H1 (cell line): ENCODE results near the gene BTBD7. TPM values are rescaled to one million over a fixed set of nuclear protein-coding genes. Genes with fewer than 3 reads are reported as not detected.

ENCODE experiments used
- CTCF ChIA-PET: fragments of 300-600 bp; sonication (Branson Sonifier 250); formaldehyde crosslinking; loops from one replicate; lab custom pipeline; 2021; ENCODE audit not compliant: partially characterized antibody; lab: Charles Lee
- POLR2A ChIA-PET: fragments of 300-600 bp; sonication (Branson Sonifier 250); formaldehyde crosslinking; loops from one replicate; lab custom pipeline; 2021; ENCODE audit warnings: inconsistent platforms; ENCODE audit not compliant: partially characterized antibody; lab: Charles Lee
- DNase-seq, 2 experiments: peaks; one replicate each; pipeline versions ENCODE4 v3.0.0 to v3.0.0-alpha.2; 2010 to 2022; ENCODE audit warnings: low spot score in 2 of 2, low read depth in 1 of 2, mixed read lengths in 1 of 2
- FAIRE-seq: peaks from 2 replicates; lab custom pipeline; 2011; peaks lifted over from hg19 to GRCh38; lab: Jason Lieb, UNC
- H2AFZ ChIP-seq: 2 replicates; pipeline ENCODE4 v1.8.1; 2012; ENCODE audit warnings: low read length, inconsistent platforms
- H2AK5ac ChIP-seq: 2 replicates; pipeline ENCODE4 v1.6.1; 2013; ENCODE audit warnings: low read depth, low read length
- H2BK120ac ChIP-seq: replicated peaks from 2 replicates; pipeline ENCODE3; 2013; ENCODE audit warnings: low read depth, low read length, inconsistent platforms
- H2BK12ac ChIP-seq: 2 replicates; pipeline ENCODE4 v1.6.1; 2013; ENCODE audit warnings: low read depth, low read length
- H2BK15ac ChIP-seq: 2 replicates; pipeline ENCODE4 v1.6.1; 2013; ENCODE audit warnings: low read length
- H2BK20ac ChIP-seq: 2 replicates; pipeline ENCODE4 v1.6.1; 2013; ENCODE audit warnings: low read length
- H2BK5ac ChIP-seq: 2 replicates; pipeline ENCODE4 v1.6.1; 2013; ENCODE audit warnings: low read depth, low read length
- H3K14ac ChIP-seq: 2 replicates; pipeline ENCODE4 v1.6.1; 2013; ENCODE audit warnings: inconsistent platforms; ENCODE audit not compliant: insufficient read length
- H3K18ac ChIP-seq: 2 replicates; pipeline ENCODE4 v1.6.1; 2013; ENCODE audit warnings: low read length; ENCODE audit errors: extremely low read depth
- H3K23ac ChIP-seq: 2 replicates; pipeline ENCODE4 v1.6.1; 2013; ENCODE audit warnings: inconsistent platforms; ENCODE audit not compliant: insufficient read length
- H3K23me2 ChIP-seq: 2 replicates; pipeline ENCODE4 v1.6.1; 2013; ENCODE audit warnings: low read depth, low read length
- H3K27ac ChIP-seq: 2 replicates; pipeline ENCODE4 v1.6.1; 2011; ENCODE audit warnings: low read depth, low read length, inconsistent platforms
- H3K27me3 ChIP-seq, 4 experiments: replicated peaks in 1 of 4; 1 replicate in 1 of 4; 2 replicates in 3 of 4; pipeline versions ENCODE4 v1.6.1 to v1.8.1; 2011 to 2013; ENCODE audit warnings: low read length in 3 of 4, mild to moderate bottlenecking in 3 of 4, inconsistent platforms in 2 of 4, mixed read lengths in 2 of 4, moderate library complexity in 1 of 4; ENCODE audit not compliant: control insufficient read depth in 3 of 4, insufficient read depth in 3 of 4; ENCODE audit errors: extremely low read depth in 1 of 4
- H3K36me3 ChIP-seq, 4 experiments: 2 replicates each; pipeline versions ENCODE4 v1.6.1 to v1.8.1; 2011 to 2013; ENCODE audit warnings: mild to moderate bottlenecking in 4 of 4, low read length in 3 of 4, moderate library complexity in 2 of 4, control low read depth in 1 of 4, inconsistent platforms in 1 of 4; ENCODE audit not compliant: insufficient read depth in 4 of 4, control insufficient read depth in 2 of 4
- H3K4ac ChIP-seq: replicated peaks from 2 replicates; pipeline ENCODE3; 2013; ENCODE audit warnings: low read length, low read depth, mixed read lengths, inconsistent platforms; ENCODE audit not compliant: insufficient read length
- H3K4me1 ChIP-seq, 4 experiments: replicated peaks in 1 of 4; 1 replicate in 1 of 4; 2 replicates in 3 of 4; pipeline versions ENCODE4 v1.6.1 to v1.8.1; 2011 to 2013; ENCODE audit warnings: low read length in 3 of 4, inconsistent platforms in 2 of 4, mixed read lengths in 1 of 4; ENCODE audit not compliant: insufficient read depth in 4 of 4, control insufficient read depth in 3 of 4
- H3K4me2 ChIP-seq, 2 experiments: 2 replicates each; pipeline versions ENCODE4 v1.6.1 to v1.8.1; 2011 to 2013; ENCODE audit warnings: low read depth in 2 of 2, low read length in 2 of 2, control low read depth in 1 of 2, inconsistent platforms in 1 of 2, mild to moderate bottlenecking in 1 of 2; ENCODE audit not compliant: insufficient read depth in 1 of 2
- H3K4me3 ChIP-seq, 4 experiments: fragments of 200-600, 300-600 bp in 1 of 4; sonication (generic), shearing (Covaris generic), sonication (Bioruptor Twin) in 1 of 4; 2 replicates each; pipeline versions ENCODE4 v1.5.1 to v1.8.1; 2011 to 2016; ENCODE audit warnings: low read length in 4 of 4, low read depth in 3 of 4, control low read depth in 2 of 4, inconsistent platforms in 2 of 4, mild to moderate bottlenecking in 2 of 4, mixed read lengths in 1 of 4, moderate library complexity in 1 of 4; ENCODE audit not compliant: insufficient read depth in 2 of 4; ENCODE audit errors: extremely low read depth in 1 of 4
- H3K56ac ChIP-seq: replicated peaks from 2 replicates; pipeline ENCODE3; 2013; ENCODE audit warnings: low read depth, mild to moderate bottlenecking, mixed read lengths, low read length, inconsistent platforms; ENCODE audit not compliant: insufficient read length
- H3K79me1 ChIP-seq: 2 replicates; pipeline ENCODE4 v1.6.1; 2013; ENCODE audit warnings: low read depth, low read length, control low read depth
- H3K79me2 ChIP-seq, 2 experiments: 2 replicates each; pipeline versions ENCODE4 v1.6.1 to v1.8.1; 2012 to 2013; ENCODE audit warnings: low read length in 2 of 2, mild to moderate bottlenecking in 2 of 2, inconsistent platforms in 1 of 2; ENCODE audit not compliant: insufficient read depth in 2 of 2, control insufficient read depth in 1 of 2
- H3K9ac ChIP-seq, 4 experiments: replicated peaks in 1 of 4; 1 replicate in 1 of 4; 2 replicates in 3 of 4; pipeline versions ENCODE4 v1.6.1 to v1.8.1; 2011 to 2013; ENCODE audit warnings: low read depth in 3 of 4, low read length in 3 of 4, control low read depth in 2 of 4, mild to moderate bottlenecking in 2 of 4, moderate library complexity in 2 of 4, inconsistent platforms in 1 of 4; ENCODE audit errors: extremely low read depth in 1 of 4
- H3K9me3 ChIP-seq, 2 experiments: 2 replicates each; pipeline versions ENCODE4 v1.6.1 to v1.8.1; 2012 to 2013; ENCODE audit warnings: mild to moderate bottlenecking in 2 of 2, moderate library complexity in 2 of 2, control low read depth in 1 of 2, inconsistent platforms in 1 of 2, low read depth in 1 of 2, low read length in 1 of 2, mixed read lengths in 1 of 2; ENCODE audit not compliant: insufficient read depth in 2 of 2
- H4K20me1 ChIP-seq, 2 experiments: replicated peaks in 1 of 2; 2 replicates each; pipeline versions ENCODE3 to v1.8.1; 2011 to 2013; ENCODE audit warnings: inconsistent platforms in 2 of 2, low read length in 2 of 2, mild to moderate bottlenecking in 1 of 2; ENCODE audit not compliant: insufficient read depth in 2 of 2, control insufficient read depth in 1 of 2
- H4K5ac ChIP-seq: 2 replicates; pipeline ENCODE4 v1.6.1; 2013; ENCODE audit warnings: low read length, low read depth, mixed read lengths, inconsistent platforms; ENCODE audit not compliant: insufficient read length
- H4K8ac ChIP-seq: 2 replicates; pipeline ENCODE4 v1.8.0; 2013; ENCODE audit warnings: mild to moderate bottlenecking, moderate library complexity, low read length, inconsistent platforms; ENCODE audit not compliant: insufficient read depth; ENCODE audit errors: extremely low read depth
- H4K91ac ChIP-seq: replicated peaks from 2 replicates; pipeline ENCODE3; 2013; ENCODE audit warnings: low read length, mixed read lengths, inconsistent platforms; ENCODE audit not compliant: insufficient read length
- ATF2 ChIP-seq: IDR thresholded peaks from 2 replicates; pipeline ENCODE4 v1.6.1; 2012; ENCODE audit warnings: low read length, inconsistent platforms
- CBX8 ChIP-seq: fragments of 300-800, 300-1000 bp; sonication (generic); IDR thresholded peaks from 2 replicates; pipeline ENCODE4 v1.7.1; 2016; ENCODE audit warnings: low read depth, low read length, borderline replicate concordance
- CHD2 ChIP-seq: IDR thresholded peaks from 2 replicates; pipeline ENCODE4 v1.6.1; 2012; ENCODE audit warnings: low read length, improper control_type of control experiment
- KDM4A ChIP-seq: IDR thresholded peaks from one replicate; pipeline ENCODE4 v1.7.1; 2012; ENCODE audit warnings: low read depth, mild to moderate bottlenecking, moderate library complexity, low read length, inconsistent platforms; ENCODE audit not compliant: severe bottlenecking
- MAFK ChIP-seq: IDR thresholded peaks from 2 replicates; pipeline ENCODE4 v1.6.1; 2012; ENCODE audit warnings: low read depth, mild to moderate bottlenecking, improper control_type of control experiment, low read length
- POLR2AphosphoS5 ChIP-seq: IDR thresholded peaks from 2 replicates; pipeline ENCODE4 v1.6.1; 2011; ENCODE audit warnings: low read depth, low read length
- SRF ChIP-seq: IDR thresholded peaks from 2 replicates; pipeline ENCODE4 v1.6.1; 2011; ENCODE audit warnings: mild to moderate bottlenecking, low read depth, low read length, moderate library complexity
- TAF7 ChIP-seq: optimal IDR thresholded peaks from 2 replicates; pipeline ENCODE3; 2011; ENCODE audit warnings: low read depth, mild to moderate bottlenecking, inconsistent platforms, low read length, moderate library complexity, borderline replicate concordance
- WGBS, 2 experiments: shearing (Covaris generic) in 1 of 2; methylation state at CpG; one replicate each; pipeline versions ENCODE4 v1.1.6 to v1.1.7; 2013 to 2015; ENCODE audit warnings: low lambda C conversion rate in 2 of 2, mixed read lengths in 2 of 2, inconsistent platforms in 1 of 2, low coverage in 1 of 2, missing lambda C conversion rate in 1 of 2; ENCODE audit not compliant: insufficient replicate concordance in 2 of 2, insufficient coverage in 1 of 2, insufficient read length in 1 of 2; ENCODE audit errors: extremely low coverage in 1 of 2, missing lambda C conversion rate in 1 of 2; 5-methylcytosine and 5-hydroxymethylcytosine counted together
- polyA plus RNA-seq, 7 experiments: library from polyadenylated mRNA; depleted of rRNA in 3 of 7; stranded (reverse) in 5 of 7; unstranded in 2 of 7; fragments of >200 nt in 5 of 7; fragments of 200-250 nt in 2 of 7; gene quantifications; 1 replicate in 5 of 7; 2 replicates in 1 of 7; 4 replicates in 1 of 7; pipeline versions ENCODE4 v1.2.1 to v1.2.3, GENCODE V29; 2011 to 2013; ENCODE audit warnings: missing spikeins in 2 of 7, mixed read lengths in 2 of 7
- total RNA-seq: library from RNA; stranded (reverse); fragmentation: NEBNext Ultra II Directional; extraction: Animal tissue kit (Norgen Biotek cat#: 25700); gene quantifications from 2 replicates; pipeline ENCODE4 v1.2.1, GENCODE V29; 2021

BTBD7 gene
- total and polyA plus RNA-seq, 2 of the 8 experiments (the other 6 are each of a cell fraction or from before 2014, with no cell fraction given), result 12.1 to 46.1 TPM

- H3K18ac ChIP-seq, result no peak overlapping the region
- H2BK5ac ChIP-seq, result no peak overlapping the region
- no peak overlapping the region for H3K23ac ChIP-seq
- H3K27ac ChIP-seq, result no peak overlapping the region
- peaks cover 4 to 96% of the 10 kb centered on the region in 2 experiments; a peak in 2 of 4 replicates for H3K79me2 ChIP-seq
- H3K4me3 ChIP-seq, result no peak overlapping the region
- H3K4me2 ChIP-seq, result no peak overlapping the region
- WGBS, 2 experiments, result 78% methylated on average over 4 of the region's 4 CpGs; no CpG with 5 or more reads in 1 of the 2 experiments
- H3K9ac ChIP-seq, result no peak overlapping the region
- DNase-seq (no peak), FAIRE-seq (no peak)
- no peak overlapping the region for H2AFZ ChIP-seq
- no peak overlapping the region for H4K5ac ChIP-seq
- peaks cover 8% of the 10 kb centered on the region for H3K79me1 ChIP-seq
- H3K56ac ChIP-seq, result no peak overlapping the region
- no peak overlapping the region for H3K4ac ChIP-seq
- H2BK120ac ChIP-seq, result no peak overlapping the region
- H3K27me3 ChIP-seq, result no peaks in the 10 kb centered on the region
- no peak overlapping the region for H3K14ac ChIP-seq
- no peak overlapping the region for H2BK20ac ChIP-seq
- no peak overlapping the region for H4K8ac ChIP-seq
- H3K23me2 ChIP-seq, result no peaks in the 10 kb centered on the region
- POLR2A ChIA-PET, result interaction anchor here (0.6 kb wide), 1 partner anchor 15 kb away, joined by 3 read pairs; no protein-coding TSS in a partner anchor
- TF ChIP-seq ATF2 (no peak), CBX8 (no peak), CHD2 (no peak), TAF7 (no peak), KDM4A (no peak), MAFK (no peak), POLR2AphosphoS5 (no peak), SRF (no peak)
- TF ChIP-seq, all 59 proteins: peak for 0
- Histone ChIP-seq H4K20me1 (peaks cover 0 to 5% of the 10 kb centered on the region in 2 experiments), H2BK15ac (no peak overlapping the region), H3K4me1 (peaks cover 0 to 14% (median 6%) of the 10 kb centered on the region in 4 experiments; a peak in 6 of 7 replicates), H2BK12ac (no peak overlapping the region), H3K36me3 (no peaks in the 10 kb centered on the region), H3K9me3 (no peaks in the 10 kb centered on the region), H2AK5ac (no peak overlapping the region), H4K91ac (no peak overlapping the region)
- CTCF ChIA-PET, result interaction anchor here (0.6 kb wide), 1 partner anchor 117 kb away, joined by 3 read pairs; no protein-coding TSS in a partner anchor
Observed at GRCh38 chr14:93316716-93317115, 16.1 kb downstream of the BTBD7 start.
